ENCODE measurements around the gene SLC9C1.

SLC9C1 gene

DNA sequence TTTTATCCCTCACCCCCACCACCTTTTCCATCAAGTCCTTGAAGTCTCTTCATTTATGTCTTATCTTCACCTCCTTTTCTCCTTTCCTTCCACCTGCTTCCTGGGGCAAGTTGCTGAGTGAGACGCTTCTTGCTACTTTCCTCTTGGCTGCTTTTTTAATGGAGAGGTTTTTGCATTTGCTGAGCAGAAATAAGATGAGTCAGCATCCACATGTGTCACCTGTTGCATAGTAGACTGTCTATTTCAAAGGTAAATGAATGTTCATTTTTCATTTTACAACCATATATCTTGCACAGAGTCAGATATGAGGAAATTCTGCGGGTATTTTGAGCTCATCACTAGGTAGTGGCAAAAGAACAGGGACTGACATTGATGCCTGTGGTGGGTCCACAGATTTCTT lies 189.2 kb downstream of the SLC9C1 start:
- no peak for DNase-seq

DNA sequence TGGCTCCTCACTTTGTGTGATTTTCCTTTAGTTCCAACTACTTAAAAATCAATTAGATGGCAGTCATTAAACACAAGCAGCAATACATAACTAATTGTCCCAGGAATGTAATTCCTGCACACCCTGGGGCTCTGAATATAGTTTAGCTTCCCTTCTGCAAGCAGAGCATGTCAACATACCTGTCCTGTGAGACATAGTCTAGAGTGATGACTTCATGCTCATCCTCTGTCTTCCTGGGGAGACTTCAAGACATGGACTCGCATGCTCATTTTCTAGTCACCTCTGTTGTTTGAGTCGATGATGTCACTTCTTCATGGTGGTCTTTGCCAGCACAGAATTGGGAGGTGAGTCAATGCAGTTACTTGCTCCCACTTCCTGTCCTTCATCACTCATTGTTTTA lies 192.1 kb downstream of the SLC9C1 start:
- DNase-seq, result no peak

- no peak for DNase-seq
Observed at GRCh38 chr3:112097378-112097777, 196.6 kb downstream of the SLC9C1 start.

GRCh38 chr3:112096176-112096575 lies 197.8 kb downstream of the SLC9C1 start:
- no peak for DNase-seq

DNA sequence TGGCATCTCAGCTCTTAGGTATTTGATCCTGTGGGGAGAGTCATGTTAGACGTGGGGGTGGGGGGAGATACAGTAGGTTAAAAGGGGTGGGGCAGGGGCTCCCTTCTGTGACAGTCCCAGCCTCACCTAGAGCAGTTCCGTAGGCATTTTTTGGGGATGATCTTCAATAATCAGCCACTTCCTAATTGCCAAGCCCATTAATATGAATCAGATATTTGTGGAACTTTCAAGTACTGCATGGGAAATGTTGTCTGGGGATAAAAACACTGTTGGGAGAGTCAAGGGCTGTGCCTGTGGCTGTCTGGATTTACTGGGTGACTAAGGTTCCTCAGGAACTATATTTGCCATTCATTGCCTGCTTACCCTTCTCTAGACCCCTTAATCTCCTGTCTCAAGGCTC lies 198.3 kb downstream of the SLC9C1 start:
- DNase-seq, result no peak

GRCh38 chr3:112093180-112093522 lies 200.9 kb downstream of the SLC9C1 start:
- no peak for DNase-seq

DNA sequence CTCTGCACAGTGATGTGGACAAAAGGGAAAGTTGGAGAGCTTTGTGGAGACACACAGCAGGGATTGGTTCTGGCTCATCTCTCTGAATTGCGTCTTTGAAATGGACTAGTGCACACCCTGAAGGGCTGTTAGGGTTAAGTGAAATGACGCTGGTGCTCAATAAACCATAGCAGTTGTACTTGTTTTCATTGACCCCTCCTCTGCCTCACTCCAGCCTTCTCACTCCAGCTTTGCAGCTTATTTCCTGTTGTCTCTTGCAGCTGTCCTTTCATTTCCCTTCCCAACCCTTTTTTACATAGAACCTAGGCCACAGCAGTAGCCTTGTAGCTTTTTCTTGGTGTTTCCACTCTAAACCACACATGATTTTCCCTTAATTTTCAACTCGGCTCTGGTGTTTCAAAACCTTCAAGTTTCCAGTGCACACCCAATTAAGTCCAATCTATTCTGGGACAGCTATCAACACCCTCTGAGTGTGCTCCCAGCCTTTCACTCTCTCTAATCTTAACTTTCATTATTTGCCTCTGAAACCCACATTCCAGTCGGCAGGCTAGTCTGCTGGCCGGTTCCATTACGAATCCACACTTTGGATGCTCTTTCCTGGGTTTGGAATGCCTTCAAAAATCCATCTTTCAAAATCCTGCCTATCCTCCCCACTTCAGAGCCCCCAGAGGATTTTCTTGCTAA lies 201.4 kb downstream of the SLC9C1 start:
- no peak for DNase-seq

- DNase-seq, result no peak
Observed at GRCh38 chr3:112090887-112091586, 203.0 kb downstream of the SLC9C1 start.

All from activated T-cell treated with anti-CD3 and anti-CD28 coated beads for 4 hours (primary cell).